ENCODE data around the gene DLG2. TPM values are rescaled to one million over a fixed set of nuclear protein-coding genes. Genes with fewer than 3 reads are reported as not detected.
A peak's percentile ranks its signal among the peaks of the same experiment; 100 is the strongest.
"Not testable (repeated sequence)": the region's sequence is repeated elsewhere in the genome, so short reads cannot be mapped to it uniquely, and the experiment has no call there.

The DLG2 gene
- total RNA-seq (2014; rRNA removed; shearing (Covaris generic)), result 1.8 and 3.3 TPM in 2 replicates

GRCh38 chr11:85627332-85627997 lies at the start of gene DLG2:
Gene DLG2, minus strand, starts transcription at chr11:85627344.
- Histone ChIP-seq H3K36me3 (replicated peaks; ENCODE audit: control insufficient read depth, insufficient read depth, low read length) (peaks cover 2% of the 10 kb centered on the region), H3K4me3 (ENCODE audit: insufficient read depth, low read depth, low read length) (peak within 1 kb of the TSS; percentile 81), H3K27me3 (ENCODE audit: control insufficient read depth, insufficient read depth, low read length) (no peaks in the 10 kb centered on the region)
- no peak for DNase-seq

GRCh38 chr11:85673393-85673792 lies 46.2 kb upstream of the DLG2 start:
- Histone ChIP-seq H3K4me3 (ENCODE audit: insufficient read depth, low read depth, low read length) (no peak overlapping the region), H3K36me3 (replicated peaks; ENCODE audit: control insufficient read depth, insufficient read depth, low read length) (no peaks in the 10 kb centered on the region)

GRCh38 chr11:85672105-85672902 lies 45.2 kb upstream of the DLG2 start:
- no peak for DNase-seq
- H3K36me3 ChIP-seq (replicated peaks; ENCODE audit: control insufficient read depth, insufficient read depth, low read length), result no peaks in the 10 kb centered on the region
- no peaks in the 10 kb centered on the region for H3K27me3 ChIP-seq (ENCODE audit: control insufficient read depth, insufficient read depth, low read length)
- no peak overlapping the region for H3K4me3 ChIP-seq (ENCODE audit: insufficient read depth, low read depth, low read length)

More at GRCh38 chr11:85673393-85673792, 46.2 kb upstream of the DLG2 start:
- DNase-seq, result no peak
- no peaks in the 10 kb centered on the region for H3K27me3 ChIP-seq (ENCODE audit: control insufficient read depth, insufficient read depth, low read length)

- not testable (repeated sequence) for H3K36me3 ChIP-seq (replicated peaks; ENCODE audit: control insufficient read depth, insufficient read depth, low read length); H3K27me3 ChIP-seq (ENCODE audit: control insufficient read depth, insufficient read depth, low read length); DNase-seq; H3K4me3 ChIP-seq (ENCODE audit: insufficient read depth, low read depth, low read length)
Measured at GRCh38 chr11:85670949-85671663, 44.0 kb upstream of the DLG2 start.

- no peaks in the 10 kb centered on the region for H3K27me3 ChIP-seq (ENCODE audit: control insufficient read depth, insufficient read depth, low read length)
- no peak overlapping the region for H3K4me3 ChIP-seq (ENCODE audit: insufficient read depth, low read depth, low read length)
- DNase-seq, result no peak
- H3K36me3 ChIP-seq (replicated peaks; ENCODE audit: control insufficient read depth, insufficient read depth, low read length), result peaks cover under 1% of the 10 kb centered on the region
Measured at GRCh38 chr11:85668157-85668556, 41.0 kb upstream of the DLG2 start.

GRCh38 chr11:85666687-85667086 lies 39.5 kb upstream of the DLG2 start:
- no peak overlapping the region for H3K4me3 ChIP-seq (ENCODE audit: insufficient read depth, low read depth, low read length)
- DNase-seq, result no peak
- H3K36me3 ChIP-seq (replicated peaks; ENCODE audit: control insufficient read depth, insufficient read depth, low read length), result peaks cover 4% of the 10 kb centered on the region
- H3K27me3 ChIP-seq (ENCODE audit: control insufficient read depth, insufficient read depth, low read length), result no peaks in the 10 kb centered on the region

- DNase-seq, result no peak
- Histone ChIP-seq H3K36me3 (replicated peaks; ENCODE audit: control insufficient read depth, insufficient read depth, low read length) (peaks cover 4% of the 10 kb centered on the region), H3K4me3 (ENCODE audit: insufficient read depth, low read depth, low read length) (no peak overlapping the region), H3K27me3 (ENCODE audit: control insufficient read depth, insufficient read depth, low read length) (no peaks in the 10 kb centered on the region)
Measured at GRCh38 chr11:85665733-85666132, 38.6 kb upstream of the DLG2 start.

- Histone ChIP-seq H3K36me3 (replicated peaks; ENCODE audit: control insufficient read depth, insufficient read depth, low read length) (peaks cover 10% of the 10 kb centered on the region), H3K27me3 (ENCODE audit: control insufficient read depth, insufficient read depth, low read length) (no peaks in the 10 kb centered on the region), H3K4me3 (ENCODE audit: insufficient read depth, low read depth, low read length) (peak within 1 kb of the TSS; percentile 97)
- peak; percentile 91 for DNase-seq
Measured at GRCh38 chr11:85664615-85665481, 37.7 kb upstream of the DLG2 start, which contains the start of gene CREBZF. Gene CREBZF, minus strand, starts transcription at chr11:85665129. Its CDS starts 254 bp downstream, at chr11:85664875.

GRCh38 chr11:85663753-85664614 lies 36.8 kb upstream of the DLG2 start:
- peak overlapping the region; percentile 97 for H3K4me3 ChIP-seq (ENCODE audit: insufficient read depth, low read depth, low read length)
- H3K27me3 ChIP-seq (ENCODE audit: control insufficient read depth, insufficient read depth, low read length), result no peaks in the 10 kb centered on the region
- peak; percentile 78 for DNase-seq

GRCh38 chr11:85663080-85663752 lies 36.1 kb upstream of the DLG2 start:
- no peaks in the 10 kb centered on the region for H3K27me3 ChIP-seq (ENCODE audit: control insufficient read depth, insufficient read depth, low read length)
- H3K4me3 ChIP-seq (ENCODE audit: insufficient read depth, low read depth, low read length), result peak overlapping the region; percentile 97
- DNase-seq, result no peak
- H3K36me3 ChIP-seq (replicated peaks; ENCODE audit: control insufficient read depth, insufficient read depth, low read length), result peaks cover 10% of the 10 kb centered on the region

More at GRCh38 chr11:85663753-85664614, 36.8 kb upstream of the DLG2 start:
- H3K36me3 ChIP-seq (replicated peaks; ENCODE audit: control insufficient read depth, insufficient read depth, low read length), result peaks cover 10% of the 10 kb centered on the region

GRCh38 chr11:85661972-85662664 lies 35.0 kb upstream of the DLG2 start:
- H3K27me3 ChIP-seq (ENCODE audit: control insufficient read depth, insufficient read depth, low read length), result no peaks in the 10 kb centered on the region
- no peak for DNase-seq
- peaks cover 10% of the 10 kb centered on the region for H3K36me3 ChIP-seq (replicated peaks; ENCODE audit: control insufficient read depth, insufficient read depth, low read length)
- peak overlapping the region; percentile 4; the same call in 1 of the 2 replicates for H3K4me3 ChIP-seq (ENCODE audit: insufficient read depth, low read depth, low read length)

- Histone ChIP-seq H3K4me3 (ENCODE audit: insufficient read depth, low read depth, low read length) (no peak overlapping the region), H3K27me3 (ENCODE audit: control insufficient read depth, insufficient read depth, low read length) (no peaks in the 10 kb centered on the region), H3K36me3 (replicated peaks; ENCODE audit: control insufficient read depth, insufficient read depth, low read length) (peaks cover 10% of the 10 kb centered on the region)
- no peak for DNase-seq
Measured at GRCh38 chr11:85658180-85658579, 31.0 kb upstream of the DLG2 start.

Measured in H7 (cell line).